Measurements from ENCODE around the gene LMO4.
A peak's percentile ranks its signal among the peaks of the same experiment; 100 is the strongest.

LMO4 gene

DNA sequence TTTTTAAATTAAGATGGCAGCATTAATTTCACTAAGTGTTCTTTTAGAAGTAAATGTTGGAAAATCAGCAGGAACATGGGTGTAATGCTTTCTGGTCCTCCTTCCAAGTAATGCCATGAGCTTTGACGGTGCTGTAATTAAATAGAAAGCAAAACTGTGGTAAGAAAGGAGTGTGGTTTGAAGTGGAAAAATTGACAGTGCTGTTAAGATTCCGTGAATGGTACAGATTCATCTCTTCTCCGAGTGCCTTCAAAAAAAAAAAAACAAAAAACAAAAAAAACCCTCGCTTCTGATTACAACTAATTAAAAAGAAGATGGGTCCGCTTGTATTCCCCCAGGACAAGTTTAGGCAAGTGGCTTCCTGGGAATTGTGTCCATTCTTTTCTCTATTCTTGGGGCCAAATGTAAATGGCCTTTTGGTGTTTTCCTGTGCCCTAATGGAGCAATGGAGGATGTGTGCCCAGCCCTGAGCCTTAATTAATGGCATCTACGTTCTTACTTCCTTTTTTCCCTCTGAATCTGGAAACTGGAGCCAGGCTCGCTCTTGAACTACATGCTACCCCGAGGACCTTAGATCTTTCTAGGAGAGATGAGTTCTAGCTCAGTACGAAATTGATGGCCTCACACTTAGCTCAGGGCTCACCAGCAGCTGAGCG, 5.1 kb downstream of the LMO4 start:
- Histone ChIP-seq H3K4me3 (ENCODE audit: insufficient read depth, low read length, poor library complexity, severe bottlenecking) (peak overlapping the region; percentile 97), H3K79me2 (ENCODE audit: insufficient read depth, low read length) (peaks cover 96% of the 10 kb centered on the region), H3K36me3 (ENCODE audit: low read length) (peaks cover 71% of the 10 kb centered on the region), H3K27me3 (ENCODE audit: low read length) (no peaks in the 10 kb centered on the region), H3K27ac (ENCODE audit: low read depth, low read length) (peak overlapping the region; percentile 89), H3K9me2 (replicated peaks; ENCODE audit: insufficient read depth, low read length) (no peaks in the 10 kb centered on the region), H4K20me1 (ENCODE audit: low read depth, low read length) (peaks cover 32% of the 10 kb centered on the region), H3K9me3 (ENCODE audit: insufficient read depth, low read length) (no peaks in the 10 kb centered on the region), H3F3A (ENCODE audit: insufficient read depth) (peaks cover 68% of the 10 kb centered on the region), H2AFZ (ENCODE audit: low read depth, low read length, severe bottlenecking) (no peak overlapping the region), H3K9ac (ENCODE audit: low read length) (peak overlapping the region; percentile 98), H3K4me2 (ENCODE audit: low read depth, low read length, poor library complexity, severe bottlenecking) (peak overlapping the region; percentile 88)
- TF ChIP-seq EZH2phosphoT487 (conservative IDR thresholded peaks at IDR 0.05; ENCODE audit: low read length): no peak
- TF ChIP-seq, protein P1, sequence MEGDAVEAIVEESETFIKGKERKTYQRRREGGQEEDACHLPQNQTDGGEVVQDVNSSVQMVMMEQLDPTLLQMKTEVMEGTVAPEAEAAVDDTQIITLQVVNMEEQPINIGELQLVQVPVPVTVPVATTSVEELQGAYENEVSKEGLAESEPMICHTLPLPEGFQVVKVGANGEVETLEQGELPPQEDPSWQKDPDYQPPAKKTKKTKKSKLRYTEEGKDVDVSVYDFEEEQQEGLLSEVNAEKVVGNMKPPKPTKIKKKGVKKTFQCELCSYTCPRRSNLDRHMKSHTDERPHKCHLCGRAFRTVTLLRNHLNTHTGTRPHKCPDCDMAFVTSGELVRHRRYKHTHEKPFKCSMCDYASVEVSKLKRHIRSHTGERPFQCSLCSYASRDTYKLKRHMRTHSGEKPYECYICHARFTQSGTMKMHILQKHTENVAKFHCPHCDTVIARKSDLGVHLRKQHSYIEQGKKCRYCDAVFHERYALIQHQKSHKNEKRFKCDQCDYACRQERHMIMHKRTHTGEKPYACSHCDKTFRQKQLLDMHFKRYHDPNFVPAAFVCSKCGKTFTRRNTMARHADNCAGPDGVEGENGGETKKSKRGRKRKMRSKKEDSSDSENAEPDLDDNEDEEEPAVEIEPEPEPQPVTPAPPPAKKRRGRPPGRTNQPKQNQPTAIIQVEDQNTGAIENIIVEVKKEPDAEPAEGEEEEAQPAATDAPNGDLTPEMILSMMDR (IDR thresholded peaks at IDR 0.05; ENCODE audit: insufficient read depth, low read length, poor library complexity, severe bottlenecking): no peak

DNA sequence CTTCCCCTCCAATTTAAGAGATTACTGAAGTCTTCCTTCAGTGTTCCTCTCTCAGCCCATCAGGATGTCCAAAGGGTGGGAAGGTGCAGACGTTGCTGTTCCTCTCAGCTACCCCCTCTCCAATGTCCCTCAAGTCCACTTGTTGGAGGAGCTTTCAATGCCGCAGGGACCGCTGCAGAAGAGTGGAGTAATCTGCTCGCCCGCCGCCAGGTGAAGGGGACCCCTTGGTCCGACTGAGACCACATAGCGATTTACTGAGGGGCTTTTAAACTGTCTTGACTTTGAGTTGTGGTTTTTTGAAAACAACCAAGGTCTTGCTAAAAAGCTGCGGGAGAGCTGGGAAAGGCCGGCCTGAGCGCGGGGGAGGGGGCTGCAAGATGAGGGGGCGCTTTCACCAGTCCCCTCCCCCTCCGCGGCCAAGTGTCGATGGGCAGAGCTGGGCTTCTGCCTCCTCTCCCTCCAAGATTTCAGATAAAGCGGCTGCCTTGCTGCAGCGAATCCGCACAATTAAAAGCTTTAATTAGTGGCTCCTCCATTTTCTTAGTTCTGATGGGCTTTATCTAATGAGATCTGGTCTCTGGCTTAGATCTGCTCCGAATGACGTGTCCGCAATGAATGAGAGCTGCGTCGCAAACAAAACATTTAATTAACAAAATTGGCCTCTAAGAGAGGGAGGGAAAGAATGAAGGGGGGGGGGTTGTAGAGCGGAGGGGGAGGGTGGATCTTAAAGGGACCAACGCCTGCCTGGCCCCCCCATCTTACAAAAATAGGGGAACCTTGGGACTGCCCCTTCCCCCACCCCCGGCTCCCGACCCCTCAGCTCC, 5.9 kb downstream of the LMO4 start:
- peaks cover 74% of the 10 kb centered on the region for H3F3A ChIP-seq (ENCODE audit: insufficient read depth)
- no peaks in the 10 kb centered on the region for H3K9me3 ChIP-seq (ENCODE audit: insufficient read depth, low read length)
- H3K9me2 ChIP-seq (replicated peaks; ENCODE audit: insufficient read depth, low read length): no peaks in the 10 kb centered on the region
- peaks cover 76% of the 10 kb centered on the region for H3K36me3 ChIP-seq (ENCODE audit: low read length)
- peak overlapping the region; percentile 89 for H3K27ac ChIP-seq (ENCODE audit: low read depth, low read length)
- peak overlapping the region; percentile 88 for H3K4me2 ChIP-seq (ENCODE audit: low read depth, low read length, poor library complexity, severe bottlenecking)
- peaks cover 37% of the 10 kb centered on the region for H4K20me1 ChIP-seq (ENCODE audit: low read depth, low read length)
- no peak for TF ChIP-seq EZH2phosphoT487 (conservative IDR thresholded peaks at IDR 0.05; ENCODE audit: low read length)
- TF ChIP-seq, protein P1 (IDR thresholded peaks at IDR 0.05; ENCODE audit: insufficient read depth, low read length, poor library complexity, severe bottlenecking): peak; percentile 13
- no peaks in the 10 kb centered on the region for H3K27me3 ChIP-seq (ENCODE audit: low read length)
- H3K79me2 ChIP-seq (ENCODE audit: insufficient read depth, low read length): peaks cover 96% of the 10 kb centered on the region
- H2AFZ ChIP-seq (ENCODE audit: low read depth, low read length, severe bottlenecking): no peak overlapping the region
- peak overlapping the region; percentile 97 for H3K4me3 ChIP-seq (ENCODE audit: insufficient read depth, low read length, poor library complexity, severe bottlenecking)
- peak overlapping the region; percentile 98 for H3K9ac ChIP-seq (ENCODE audit: low read length)

DNA sequence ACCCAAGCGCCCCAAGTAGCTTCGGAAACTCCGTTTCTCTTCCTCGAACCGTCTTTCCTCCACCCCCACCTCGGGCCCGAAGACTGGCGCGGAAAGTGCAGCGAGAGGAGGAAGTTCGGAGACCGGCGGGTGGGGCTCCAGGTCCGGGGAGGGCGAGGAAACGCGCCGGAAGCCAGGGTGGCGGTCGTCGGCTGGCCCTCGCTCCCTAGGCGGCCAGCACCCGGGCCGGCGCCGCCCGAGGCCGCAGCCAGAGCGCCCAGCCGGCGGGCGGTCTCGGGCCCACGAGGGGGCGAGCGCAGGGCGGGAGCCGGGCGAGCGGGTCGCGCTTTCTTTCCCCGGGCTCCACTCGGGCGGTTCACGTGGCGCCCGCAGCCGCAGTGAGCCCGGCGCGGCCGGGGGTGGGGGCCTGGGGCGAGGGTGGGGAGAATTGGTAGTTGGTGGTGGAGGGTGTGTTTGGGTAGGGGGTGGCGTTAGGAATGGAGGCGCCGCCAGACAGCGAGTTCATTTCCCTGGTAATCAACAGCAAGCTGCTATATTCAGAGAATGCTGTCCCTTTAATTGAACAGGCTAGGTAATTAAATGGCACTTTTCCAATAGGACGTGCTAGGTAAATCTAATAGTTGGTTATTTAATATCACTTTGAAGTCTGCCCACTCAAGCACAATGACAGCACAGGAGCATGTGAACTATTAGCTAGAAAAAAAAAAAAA, 6.7 kb downstream of the LMO4 start:
- TF ChIP-seq, protein P1 (IDR thresholded peaks at IDR 0.05; ENCODE audit: insufficient read depth, low read length, poor library complexity, severe bottlenecking): no peak
- TF ChIP-seq EZH2phosphoT487 (conservative IDR thresholded peaks at IDR 0.05; ENCODE audit: low read length): no peak
- Histone ChIP-seq H3K9me3 (ENCODE audit: insufficient read depth, low read length) (no peaks in the 10 kb centered on the region), H3K79me2 (ENCODE audit: insufficient read depth, low read length) (peaks cover 95% of the 10 kb centered on the region), H2AFZ (ENCODE audit: low read depth, low read length, severe bottlenecking) (no peak overlapping the region), H4K20me1 (ENCODE audit: low read depth, low read length) (peaks cover 38% of the 10 kb centered on the region), H3K27ac (ENCODE audit: low read depth, low read length) (peak overlapping the region; percentile 89), H3K36me3 (ENCODE audit: low read length) (peaks cover 76% of the 10 kb centered on the region), H3K27me3 (ENCODE audit: low read length) (no peaks in the 10 kb centered on the region), H3K9ac (ENCODE audit: low read length) (peak overlapping the region; percentile 98), H3K9me2 (replicated peaks; ENCODE audit: insufficient read depth, low read length) (no peaks in the 10 kb centered on the region), H3K4me2 (ENCODE audit: low read depth, low read length, poor library complexity, severe bottlenecking) (peak overlapping the region; percentile 88), H3K4me3 (ENCODE audit: insufficient read depth, low read length, poor library complexity, severe bottlenecking) (peak overlapping the region; percentile 97), H3F3A (ENCODE audit: insufficient read depth) (peaks cover 74% of the 10 kb centered on the region)
